K562 (cell line): Measurements from ENCODE around the gene HIPK1. TPM values are rescaled to one million over a fixed set of nuclear protein-coding genes. Genes with fewer than 3 reads are reported as not detected.

ENCODE experiments used
- ATAC-seq: fragments of 200-7000 bp; cut with Tn5 transposase; 3 replicates; pipeline ENCODE4 v1.9.1; 2020; ENCODE audit warnings: moderate library complexity
- BruUV-seq: library from RNA; stranded (reverse); fragments of 400-500 nt; replicated peaks from 2 replicates; lab custom pipeline; 2021; lab: Mats Ljungman, UMichigan
- CTCF ChIA-PET: fragments of 300-600 bp; formaldehyde crosslinking; extraction: SDS; loops from one replicate; lab custom pipeline; 2021; ENCODE audit warnings: low intra/inter-chr PET ratio; lab: Yijun Ruan, JAX
- POLR2A ChIA-PET: fragments of 300-600, 350-650 bp; sonication (Branson Sonifier 250); formaldehyde crosslinking; extraction: SDS; loops from one replicate; lab custom pipeline; 2021; ENCODE audit warnings: antibody characterized with exemption, inconsistent platforms; lab: Yijun Ruan, JAX
- DNase-seq, 4 experiments: peaks; one replicate each; pipeline versions ENCODE4 v3.0.0 to v3.0.0-alpha.2; 2011 to 2018; ENCODE audit warnings: low spot score in 3 of 4, mixed read lengths in 3 of 4; ENCODE audit errors: extremely low read depth in 1 of 4
- FAIRE-seq: peaks from 2 replicates; lab custom pipeline; 2011; peaks lifted over from hg19 to GRCh38; lab: Jason Lieb, UNC
- H2AFZ ChIP-seq: 2 replicates; pipeline ENCODE4 v1.6.0; 2011; ENCODE audit warnings: low read depth, low read length, control low read depth, inconsistent platforms
- H3K27ac ChIP-seq: fragments of 200-600 bp; 3 replicates; pipeline ENCODE4 v1.8.0; 2011; ENCODE audit warnings: low read depth, mild to moderate bottlenecking, control low read depth, inconsistent platforms, low read length, moderate library complexity, mixed read lengths; ENCODE audit errors: extremely low read depth
- H3K27me3 ChIP-seq, 2 experiments: fragments of 300-600 bp in 1 of 2; 2 replicates in 1 of 2; 3 replicates in 1 of 2; pipeline versions ENCODE4 v1.6.0 to v1.8.0; 2011; ENCODE audit warnings: inconsistent platforms in 2 of 2, low read length in 2 of 2, mild to moderate bottlenecking in 1 of 2, mixed read lengths in 1 of 2, moderate library complexity in 1 of 2; ENCODE audit not compliant: control insufficient read depth in 2 of 2, insufficient read depth in 2 of 2
- H3K36me3 ChIP-seq: fragments of 300-600 bp; 3 replicates; pipeline ENCODE4 v1.8.0; 2011; ENCODE audit warnings: mild to moderate bottlenecking, low read length, inconsistent platforms; ENCODE audit not compliant: control insufficient read depth, insufficient read depth
- H3K4me1 ChIP-seq, 2 experiments: fragments of 200-600 bp in 1 of 2; replicated peaks in 1 of 2; 2 replicates in 1 of 2; 3 replicates in 1 of 2; pipeline versions ENCODE4 v1.5.1 to v1.8.0; 2011; ENCODE audit warnings: inconsistent platforms in 2 of 2, low read length in 2 of 2, mild to moderate bottlenecking in 1 of 2, mixed read lengths in 1 of 2, moderate library complexity in 1 of 2; ENCODE audit not compliant: control insufficient read depth in 2 of 2, insufficient read depth in 2 of 2
- H3K4me2 ChIP-seq: 2 replicates; pipeline ENCODE4 v1.6.1; 2011; ENCODE audit warnings: low read length, control low read depth, inconsistent platforms, mixed read lengths; ENCODE audit not compliant: insufficient read depth
- H3K4me3 ChIP-seq: fragments of 200-600 bp; sonication (generic), shearing (Covaris generic); 2 replicates; pipeline ENCODE4 v1.5.1; 2016; ENCODE audit warnings: control low read depth, inconsistent platforms
- H3K79me2 ChIP-seq: fragments of 200-600 bp; 3 replicates; pipeline ENCODE4 v1.8.0; 2011; ENCODE audit warnings: low read length, inconsistent platforms; ENCODE audit not compliant: control insufficient read depth, insufficient read depth
- H3K9ac ChIP-seq, 2 experiments: 2 replicates each; pipeline versions ENCODE4 v1.6.0 to v1.6.1; 2011; ENCODE audit warnings: low read depth in 2 of 2, low read length in 2 of 2, control low read depth in 1 of 2, inconsistent platforms in 1 of 2, mild to moderate bottlenecking in 1 of 2, mixed read lengths in 1 of 2; ENCODE audit not compliant: insufficient read depth in 1 of 2
- H3K9me1 ChIP-seq: one replicate; pipeline ENCODE4 v1.6.0; 2011; ENCODE audit warnings: inconsistent platforms, mild to moderate bottlenecking, low read length, moderate library complexity; ENCODE audit not compliant: control insufficient read depth, insufficient read depth
- H3K9me3 ChIP-seq: replicated peaks from 2 replicates; pipeline ENCODE4 v1.5.1; 2011; ENCODE audit warnings: low read depth, low read length, inconsistent platforms; ENCODE audit not compliant: control insufficient read depth, insufficient read depth
- H4K20me1 ChIP-seq: replicated peaks from 2 replicates; pipeline ENCODE4 v1.6.1; 2011; ENCODE audit warnings: low read length, inconsistent platforms, mixed read lengths; ENCODE audit not compliant: control insufficient read depth, insufficient read depth
- CBFA2T2 ChIP-seq: fragments of 450-650 bp; conservative IDR thresholded peaks from 2 replicates; pipeline ENCODE4 v1.6.1; 2017; ENCODE audit warnings: mild to moderate bottlenecking
- CBFA2T3 ChIP-seq: fragments of 450-650 bp; IDR thresholded peaks from 2 replicates; pipeline ENCODE4 v1.6.1; 2017
- KLF13 ChIP-seq: fragments of 450-650 bp; IDR thresholded peaks from 2 replicates; pipeline ENCODE4 v1.6.1; 2016; ENCODE audit warnings: missing genetic modification characterization, low read depth, mild to moderate bottlenecking, missing compliant biosample characterization, moderate library complexity, borderline replicate concordance
- TEAD2 ChIP-seq: fragments of 450-650 bp; IDR thresholded peaks from 2 replicates; pipeline ENCODE4 v1.6.1; 2016; ENCODE audit warnings: missing genetic modification characterization, control low read depth, missing compliant biosample characterization
- ZNF121 ChIP-seq: sonication (generic); formaldehyde crosslinking; conservative IDR thresholded peaks from 2 replicates; pipeline ENCODE4 v1.8.0; 2022; ENCODE audit warnings: missing genetic modification reagents
- ZNF586 ChIP-seq: fragments of 450-650 bp; formaldehyde crosslinking; conservative IDR thresholded peaks from 2 replicates; pipeline ENCODE4 v1.4.0; 2020; ENCODE audit warnings: mild to moderate bottlenecking, moderate library complexity
- WGBS: fragments of 100-300 bp; shearing (Covaris generic); methylation state at CpG from one replicate; pipeline ENCODE4 v1.1.6; 2016; ENCODE audit warnings: low coverage, mixed read lengths; ENCODE audit not compliant: insufficient coverage; ENCODE audit errors: missing lambda C conversion rate; 5-methylcytosine and 5-hydroxymethylcytosine counted together
- in situ Hi-C: fragments of 300-500 bp; cut with MboI; formaldehyde crosslinking; loops from 4 replicates; pipeline ENCODE4 v1.15.0; 2018; ENCODE audit warnings: inconsistent platforms, mixed read lengths
- intact Hi-C: fragments of 100-400 bp; cut with micrococcal nuclease; formaldehyde crosslinking; loops from 2 replicates; pipeline ENCODE4 v1.14.2; 2022
- polyA plus RNA-seq, 8 experiments: library from polyadenylated mRNA; depleted of rRNA in 4 of 8; stranded (reverse) in 5 of 8; unstranded in 3 of 8; fragments of >200 nt; fragmentation: Nextera tagmentation in 2 of 8; fragmentation: Illumina TruSeq in 1 of 8; extraction: Ambion mirVana in 2 of 8; extraction: Trizol in 1 of 8; gene quantifications; 2 replicates each; pipeline versions ENCODE4 v1.2.1 to v1.2.3, GENCODE V29; 2011 to 2014; ENCODE audit warnings: inconsistent platforms in 1 of 8, missing spikeins in 1 of 8
- total RNA-seq, 7 experiments: library from RNA; depleted of rRNA in 6 of 7; stranded (reverse); fragments of >200 nt in 6 of 7; fragmentation: Illumina TruSeq in 2 of 7; extraction: Trizol in 2 of 7; gene quantifications; 2 replicates each; pipeline versions ENCODE4 v1.2.1 to v1.2.3, GENCODE V29; 2011 to 2021; ENCODE audit warnings: low replicate concordance in 1 of 7
- TF ChIP-seq, protein P1 (sequence below): fragments of 450-650 bp; IDR thresholded peaks from 2 replicates; pipeline ENCODE4 v1.6.1; 2016

HIPK1 gene
- total and polyA plus RNA-seq, 9 of the 15 experiments (the other 6 are each of a cell fraction or from before 2014, with no cell fraction given) = 10.0 to 57.9 (median 29.6) TPM

GRCh38 chr1:113916974-113917373, 12.2 kb upstream of the HIPK1 start:
- no peak for DNase-seq
- Histone ChIP-seq H3K4me3 (no peak overlapping the region), H3K9ac (no peak overlapping the region), H3K4me1 (peaks cover 25 to 52% of the 10 kb centered on the region in 2 experiments; a peak in 4 of 5 replicates), H3K27me3 (no peaks in the 10 kb centered on the region), H3K79me2 (peaks cover 27% of the 10 kb centered on the region), H3K36me3 (peaks cover 16% of the 10 kb centered on the region), H3K27ac (no peak overlapping the region), H3K9me1 (peaks cover 3% of the 10 kb centered on the region), H3K9me3 (no peaks in the 10 kb centered on the region), H3K4me2 (no peak overlapping the region), H4K20me1 (no peaks in the 10 kb centered on the region), H2AFZ (no peak overlapping the region)
- WGBS = 82% methylated on average over 5 of the region's 5 CpGs
- BruUV-seq = no TSS peak
- no peak for FAIRE-seq
- ChIA-PET CTCF (no interaction called here), POLR2A (interaction anchor here (1.4 to 6.5 kb wide), 3 partner anchors 8 to 13 kb away, joined by 4 to 64 read pairs (median 8); partner anchors contain the start of gene HIPK1)
- intact Hi-C loops = no loop called here
- no peak for TF ChIP-seq ZNF586
- peak; percentile 39; the same call in 1 of the 2 replicates for TF ChIP-seq CBFA2T3
- TF ChIP-seq ZNF121 = peak; percentile 33; the same call in 1 of the 2 replicates
- TF ChIP-seq CBFA2T2 = 0 out of 2 replicates have a peak, but pooled peaks have one; percentile 16
- no peak for TF ChIP-seq TEAD2
- TF ChIP-seq, protein P1, sequence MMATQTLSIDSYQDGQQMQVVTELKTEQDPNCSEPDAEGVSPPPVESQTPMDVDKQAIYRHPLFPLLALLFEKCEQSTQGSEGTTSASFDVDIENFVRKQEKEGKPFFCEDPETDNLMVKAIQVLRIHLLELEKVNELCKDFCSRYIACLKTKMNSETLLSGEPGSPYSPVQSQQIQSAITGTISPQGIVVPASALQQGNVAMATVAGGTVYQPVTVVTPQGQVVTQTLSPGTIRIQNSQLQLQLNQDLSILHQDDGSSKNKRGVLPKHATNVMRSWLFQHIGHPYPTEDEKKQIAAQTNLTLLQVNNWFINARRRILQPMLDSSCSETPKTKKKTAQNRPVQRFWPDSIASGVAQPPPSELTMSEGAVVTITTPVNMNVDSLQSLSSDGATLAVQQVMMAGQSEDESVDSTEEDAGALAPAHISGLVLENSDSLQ = peak; percentile 28; the same call in 1 of the 2 replicates
- no peak for TF ChIP-seq KLF13 (tag)
- in situ Hi-C loops = no loop called here
- ATAC-seq = no peak
